Upper lobe of left lung (tissue), 6 donors: ENCODE measurements around the gene DCDC2. TPM values are rescaled to one million over a fixed set of nuclear protein-coding genes. Genes with fewer than 3 reads are reported as not detected.

Source experiments
- ATAC-seq, 2 donors: fragments of 200-7000 bp; cut with Tn5 transposase; one replicate each; pipeline ENCODE4 v1.9.1; 2022; ENCODE audit warnings: mild to moderate bottlenecking in 2 of 2, moderate library complexity in 2 of 2; ENCODE audit not compliant: low FRiP score in 2 of 2
- DNase-seq, 2 donors: peaks; one replicate each; pipeline ENCODE4 v3.0.0-alpha.2; 2019 to 2020
- H3K27ac ChIP-seq, 4 donors: fragments of 200-600 bp; sonication (generic); one replicate each; pipeline ENCODE4 v1.5.1; 2016 to 2019
- H3K27me3 ChIP-seq, 4 donors: fragments of 200-600 bp; sonication (generic); one replicate each; pipeline ENCODE4 v1.5.1; 2017 to 2019
- H3K36me3 ChIP-seq, 4 donors: fragments of 200-600 bp; sonication (generic); one replicate each; pipeline ENCODE4 v1.5.1; 2016 to 2019
- H3K4me1 ChIP-seq, 4 donors: fragments of 200-600 bp; sonication (generic); one replicate each; pipeline ENCODE4 v1.5.1; 2018 to 2019
- H3K4me3 ChIP-seq, 4 donors: fragments of 200-600 bp; sonication (generic); one replicate each; pipeline ENCODE4 v1.5.1; 2017 to 2019; ENCODE audit warnings: mild to moderate bottlenecking in 2 of 4, moderate library complexity in 1 of 4
- H3K9me3 ChIP-seq, 4 donors: fragments of 200-600 bp; sonication (generic); one replicate each; pipeline ENCODE4 v1.5.1; 2018 to 2019
- EP300 ChIP-seq, 4 donors: sonication (generic); formaldehyde crosslinking; IDR thresholded peaks; one replicate each; pipeline ENCODE4 v1.5.1; 2017; ENCODE audit warnings: antibody characterized with exemption in 4 of 4, control low read depth in 2 of 4
- POLR2A ChIP-seq, 4 donors: fragments of 450-650 bp; IDR thresholded peaks; one replicate each; pipeline ENCODE4 v1.5.1; 2016 to 2017; ENCODE audit warnings: antibody characterized with exemption in 4 of 4, mild to moderate bottlenecking in 2 of 4
- POLR2AphosphoS5 ChIP-seq, 2 donors: sonication (generic); formaldehyde crosslinking; IDR thresholded peaks; one replicate each; pipeline ENCODE4 v1.5.1; 2017; ENCODE audit warnings: antibody characterized with exemption in 2 of 2
- WGBS, 2 donors: methylation state at CpG; one replicate each; pipeline ENCODE4 v1.1.5; 2017 to 2018; 5-methylcytosine and 5-hydroxymethylcytosine counted together
- total RNA-seq, 6 donors: library from RNA; depleted of rRNA in 4 of 6; stranded (reverse); fragments of >200 nt in 4 of 6; gene quantifications; one replicate each; pipeline versions ENCODE4 v1.1.0 to v1.2.1, GENCODE V29; 2016 to 2021
- TF ChIP-seq, protein P1 (sequence below), 6 experiments: fragments of 450-650 bp in 4 of 6; fragments of 200-600 bp in 2 of 6; sonication (generic) in 2 of 6; IDR thresholded peaks; one replicate each; pipeline ENCODE4 v1.5.1; 2016 to 2019; ENCODE audit warnings: antibody characterized with exemption in 6 of 6
- donor health status: DM: no; HTN: no; CAD: no; lungs with moderate emphysema.
- donor health status: DM: no; HTN: yes; CAD: no; lungs with severe emphysema.

DCDC2 gene
- total RNA-seq, 6 donors from 2014 or later = 7.1 to 9.4 (median 7.8) TPM

DNA sequence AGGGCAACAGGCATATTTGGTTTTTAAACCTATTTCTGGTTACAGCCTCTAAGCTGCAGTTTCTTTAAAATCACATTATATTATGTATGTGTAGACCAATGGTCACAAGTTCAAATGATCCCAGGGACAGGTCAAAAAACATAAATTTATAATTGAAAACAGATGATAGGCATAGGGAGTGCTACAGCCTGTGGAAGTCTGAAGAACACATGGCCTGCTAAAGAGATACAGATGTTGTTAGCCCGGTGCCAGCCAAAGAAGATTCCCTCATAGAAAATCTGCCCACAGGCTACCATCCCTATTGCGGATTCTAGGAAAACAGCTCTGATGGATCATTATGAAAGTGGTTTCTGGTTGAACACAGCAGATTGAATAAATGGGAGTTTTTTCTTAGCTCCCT, 166.5 kb downstream of the DCDC2 start:
- Histone ChIP-seq H3K9me3 (no peaks in the 10 kb centered on the region), H3K27ac (no peak overlapping the region), H3K4me1 (no peaks in the 10 kb centered on the region), H3K27me3 (no peaks in the 10 kb centered on the region), H3K36me3 (no peaks in the 10 kb centered on the region), H3K4me3 (no peak overlapping the region)
- DNase-seq = no peak
- no peak for ATAC-seq
- 44 to 46% methylated on average over 2 of the region's 2 CpGs for WGBS, 2 donors
- TF ChIP-seq POLR2A (IDR thresholded peaks at IDR 0.05) (no peak), POLR2AphosphoS5 (IDR thresholded peaks at IDR 0.05) (no peak), EP300 (IDR thresholded peaks at IDR 0.05) (no peak)
- TF ChIP-seq, protein P1, sequence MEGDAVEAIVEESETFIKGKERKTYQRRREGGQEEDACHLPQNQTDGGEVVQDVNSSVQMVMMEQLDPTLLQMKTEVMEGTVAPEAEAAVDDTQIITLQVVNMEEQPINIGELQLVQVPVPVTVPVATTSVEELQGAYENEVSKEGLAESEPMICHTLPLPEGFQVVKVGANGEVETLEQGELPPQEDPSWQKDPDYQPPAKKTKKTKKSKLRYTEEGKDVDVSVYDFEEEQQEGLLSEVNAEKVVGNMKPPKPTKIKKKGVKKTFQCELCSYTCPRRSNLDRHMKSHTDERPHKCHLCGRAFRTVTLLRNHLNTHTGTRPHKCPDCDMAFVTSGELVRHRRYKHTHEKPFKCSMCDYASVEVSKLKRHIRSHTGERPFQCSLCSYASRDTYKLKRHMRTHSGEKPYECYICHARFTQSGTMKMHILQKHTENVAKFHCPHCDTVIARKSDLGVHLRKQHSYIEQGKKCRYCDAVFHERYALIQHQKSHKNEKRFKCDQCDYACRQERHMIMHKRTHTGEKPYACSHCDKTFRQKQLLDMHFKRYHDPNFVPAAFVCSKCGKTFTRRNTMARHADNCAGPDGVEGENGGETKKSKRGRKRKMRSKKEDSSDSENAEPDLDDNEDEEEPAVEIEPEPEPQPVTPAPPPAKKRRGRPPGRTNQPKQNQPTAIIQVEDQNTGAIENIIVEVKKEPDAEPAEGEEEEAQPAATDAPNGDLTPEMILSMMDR (IDR thresholded peaks at IDR 0.05) = no peak

- TF ChIP-seq POLR2AphosphoS5 (IDR thresholded peaks at IDR 0.05) (no peak), POLR2A (IDR thresholded peaks at IDR 0.05) (no peak), EP300 (IDR thresholded peaks at IDR 0.05) (no peak)
- TF ChIP-seq, protein P1 (IDR thresholded peaks at IDR 0.05) = no peak
- Histone ChIP-seq H3K4me3 (no peak overlapping the region), H3K4me1 (no peaks in the 10 kb centered on the region), H3K9me3 (no peaks in the 10 kb centered on the region), H3K36me3 (no peaks in the 10 kb centered on the region), H3K27ac (no peak overlapping the region), H3K27me3 (no peaks in the 10 kb centered on the region)
- DNase-seq (no peak), ATAC-seq (no peak)
- 64 to 77% methylated on average over 8 of the region's 8 CpGs for WGBS, 2 donors
Observed at GRCh38 chr6:24188578-24189080, 169.2 kb downstream of the DCDC2 start.

DNA sequence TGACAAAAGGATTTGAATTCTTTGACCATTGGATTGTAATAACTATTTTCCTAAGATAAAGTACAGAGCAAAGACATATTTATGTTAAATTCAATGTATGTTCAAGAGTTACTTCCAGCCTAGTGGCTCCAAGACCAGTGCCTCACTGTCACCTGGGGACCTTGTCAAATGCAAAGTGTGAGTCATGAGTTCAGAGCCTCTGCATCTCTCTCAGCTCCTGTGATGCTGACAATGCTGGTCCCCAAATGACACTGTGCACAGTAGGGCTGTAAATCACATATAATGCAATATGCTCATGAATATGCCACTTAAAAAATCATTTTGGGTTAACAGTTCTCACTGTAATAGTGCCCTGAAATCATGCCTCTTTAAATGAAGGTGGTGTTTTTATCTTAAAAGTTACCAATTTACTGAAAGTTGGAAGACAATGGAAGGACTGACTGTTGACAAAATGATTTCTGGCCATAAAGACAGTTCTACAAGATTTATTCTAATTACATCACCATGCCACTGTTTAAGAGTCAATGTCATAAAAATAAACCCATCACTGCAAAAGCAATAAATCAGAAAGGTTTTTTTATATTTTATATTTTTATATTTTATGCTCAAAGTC, 169.8 kb downstream of the DCDC2 start:
- no peaks in the 10 kb centered on the region for H3K9me3 ChIP-seq
- no peaks in the 10 kb centered on the region for H3K36me3 ChIP-seq
- H3K27me3 ChIP-seq = no peaks in the 10 kb centered on the region
- no peak overlapping the region for H3K27ac ChIP-seq
- ATAC-seq = no peak
- TF ChIP-seq EP300 (IDR thresholded peaks at IDR 0.05) (no peak), POLR2AphosphoS5 (IDR thresholded peaks at IDR 0.05) (no peak)
- DNase-seq = no peak
- H3K4me3 ChIP-seq = no peak overlapping the region
- H3K4me1 ChIP-seq = no peaks in the 10 kb centered on the region

DNA sequence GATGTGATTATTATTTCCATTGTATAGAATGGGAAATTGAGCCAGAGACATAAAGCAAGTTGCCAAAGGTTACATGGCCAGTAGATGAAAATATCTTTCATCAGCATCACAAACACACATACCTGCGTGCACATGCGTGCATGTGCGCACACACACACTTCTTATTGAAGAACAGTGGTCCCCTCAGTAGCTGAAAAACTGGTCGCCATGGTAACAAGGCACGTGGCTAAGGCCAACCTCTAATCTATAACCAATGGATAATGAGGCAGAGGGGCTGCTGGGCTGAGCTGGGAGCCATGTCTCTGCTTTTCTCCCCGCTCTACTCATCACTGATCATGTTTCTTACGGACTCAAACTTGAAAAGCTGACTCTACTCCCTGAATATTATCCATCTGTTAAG, 171.5 kb downstream of the DCDC2 start:
- WGBS, 2 donors = 87 to 90% methylated on average over 7 of the region's 7 CpGs
- no peak for ATAC-seq
- no peak overlapping the region for H3K4me3 ChIP-seq
- no peak for TF ChIP-seq POLR2A (IDR thresholded peaks at IDR 0.05)
- no peak for TF ChIP-seq POLR2AphosphoS5 (IDR thresholded peaks at IDR 0.05)
- TF ChIP-seq EP300 (IDR thresholded peaks at IDR 0.05) = no peak
- TF ChIP-seq, protein P1 (IDR thresholded peaks at IDR 0.05) = no peak
- H3K36me3 ChIP-seq = no peaks in the 10 kb centered on the region
- no peaks in the 10 kb centered on the region for H3K4me1 ChIP-seq
- DNase-seq = no peak
- no peaks in the 10 kb centered on the region for H3K9me3 ChIP-seq
- H3K27ac ChIP-seq = no peak overlapping the region
- H3K27me3 ChIP-seq = no peaks in the 10 kb centered on the region

GRCh38 chr6:24183584-24183983, 174.3 kb downstream of the DCDC2 start:
- WGBS, 2 donors = 69 to 73% methylated on average over 10 of the region's 10 CpGs
- TF ChIP-seq POLR2A (IDR thresholded peaks at IDR 0.05) (no peak), POLR2AphosphoS5 (IDR thresholded peaks at IDR 0.05) (no peak), EP300 (IDR thresholded peaks at IDR 0.05) (no peak)
- TF ChIP-seq, protein P1 (IDR thresholded peaks at IDR 0.05) = no peak
- ATAC-seq (no peak), DNase-seq (no peak)
- Histone ChIP-seq H3K27me3 (no peaks in the 10 kb centered on the region), H3K9me3 (no peaks in the 10 kb centered on the region), H3K36me3 (no peaks in the 10 kb centered on the region), H3K4me1 (no peaks in the 10 kb centered on the region), H3K27ac (no peak overlapping the region), H3K4me3 (no peak overlapping the region)
